ENCODE data around the gene SHANK3.
"Not testable (repeated sequence)": the region's sequence is repeated elsewhere in the genome, so short reads cannot be mapped to it uniquely, and the experiment has no call there.

SHANK3 gene

GRCh38 chr22:50653256-50653655, 19.4 kb upstream of the SHANK3 start:
- DNase-seq (ENCODE audit: low read depth in 2 of 2), result no peak

GRCh38 chr22:50654664-50655063, 18.0 kb upstream of the SHANK3 start:
- not testable (repeated sequence) for DNase-seq (ENCODE audit: low read depth in 2 of 2)

- no peak for DNase-seq (ENCODE audit: low read depth in 2 of 2)
Observed at GRCh38 chr22:50656122-50657070, 16.2 kb upstream of the SHANK3 start.

GRCh38 chr22:50657925-50658324, 14.7 kb upstream of the SHANK3 start:
- no peak for DNase-seq (ENCODE audit: low read depth in 2 of 2)

- DNase-seq (ENCODE audit: low read depth in 2 of 2), result not testable (repeated sequence)
Observed at GRCh38 chr22:50659711-50660110, 12.9 kb upstream of the SHANK3 start.

- no peak for DNase-seq (ENCODE audit: low read depth in 2 of 2)
Observed at GRCh38 chr22:50660306-50660705, 12.3 kb upstream of the SHANK3 start.

- no peak for DNase-seq (ENCODE audit: low read depth in 2 of 2)
Observed at GRCh38 chr22:50665212-50665611, 7.4 kb upstream of the SHANK3 start.

- DNase-seq (ENCODE audit: low read depth in 2 of 2), result no peak
Observed at GRCh38 chr22:50665738-50666137, 6.9 kb upstream of the SHANK3 start.

- DNase-seq (ENCODE audit: low read depth in 2 of 2), result no peak
Observed at GRCh38 chr22:50670513-50670912, 2.1 kb upstream of the SHANK3 start.

GRCh38 chr22:50670914-50671538, 1.6 kb upstream of the SHANK3 start:
- DNase-seq (ENCODE audit: low read depth in 2 of 2), result no peak

- DNase-seq (ENCODE audit: low read depth in 2 of 2), result no peak
Observed at GRCh38 chr22:50671641-50672040, 982 bp upstream of the SHANK3 start.

- DNase-seq (ENCODE audit: low read depth in 2 of 2), result no peak
Observed at GRCh38 chr22:50672041-50672440, 582 bp upstream of the SHANK3 start.

GRCh38 chr22:50673231-50674129, 857 bp downstream of the SHANK3 start:
- DNase-seq (ENCODE audit: low read depth in 2 of 2), result no peak

GRCh38 chr22:50674130-50674500, 1.5 kb downstream of the SHANK3 start:
- no peak for DNase-seq (ENCODE audit: low read depth in 2 of 2)

GRCh38 chr22:50674606-50675552, 2.3 kb downstream of the SHANK3 start:
- no peak for DNase-seq (ENCODE audit: low read depth in 2 of 2)

- DNase-seq (ENCODE audit: low read depth in 2 of 2), result no peak
Observed at GRCh38 chr22:50675553-50676179, 3.0 kb downstream of the SHANK3 start.

GRCh38 chr22:50676180-50676636, 3.6 kb downstream of the SHANK3 start:
- DNase-seq (ENCODE audit: low read depth in 2 of 2), result no peak

GRCh38 chr22:50676661-50677492, 4.3 kb downstream of the SHANK3 start:
- no peak for DNase-seq (ENCODE audit: low read depth in 2 of 2)

- DNase-seq (ENCODE audit: low read depth in 2 of 2), result no peak
Observed at GRCh38 chr22:50677493-50678217, 5.0 kb downstream of the SHANK3 start.

Measured in stimulated activated CD8-positive, alpha-beta memory T cell treated with anti-CD3 and anti-CD28 coated beads, Interleukin-15, amount 100 ng/mL, for 48 hours (primary cell).